Mesothelial cell of epicardium (in vitro differentiated cells): Measurements from ENCODE around the gene PDGFB. TPM values are rescaled to one million over a fixed set of nuclear protein-coding genes. Genes with fewer than 3 reads are reported as not detected.

Experiments
- DNase-seq, 2 experiments: peaks; one replicate each; pipeline ENCODE4 v3.0.0; 2021; ENCODE audit warnings: low spot score in 2 of 2; ENCODE audit not compliant: unreplicated experiment in 2 of 2
- H3K27ac Mint-ChIP-seq: 2 replicates; pipeline ENCODE4 v1.8.0; 2021; ENCODE audit warnings: mixed read lengths
- H3K27me3 Mint-ChIP-seq: 2 replicates; pipeline ENCODE4 v1.8.0; 2021; ENCODE audit warnings: low read depth, mixed read lengths
- H3K36me3 Mint-ChIP-seq: 2 replicates; pipeline ENCODE4 v1.8.0; 2021; ENCODE audit warnings: mixed read lengths
- H3K4me1 Mint-ChIP-seq: 2 replicates; pipeline ENCODE4 v1.8.0; 2021; ENCODE audit warnings: mixed read lengths
- H3K4me3 Mint-ChIP-seq: 2 replicates; pipeline ENCODE4 v1.8.0; 2021; ENCODE audit warnings: mild to moderate bottlenecking, moderate library complexity, mixed read lengths
- H3K9me3 Mint-ChIP-seq: 2 replicates; pipeline ENCODE4 v1.8.0; 2021; ENCODE audit warnings: mixed read lengths
- total RNA-seq: library from RNA; stranded (reverse); gene quantifications from 3 replicates; pipeline ENCODE4 v1.2.1, GENCODE V29; 2021
- TF ChIP-seq, protein P1 (sequence below): fragments of 200-600 bp; sonication (generic); IDR thresholded peaks from one replicate; pipeline ENCODE4 v1.5.0; 2021; ENCODE audit warnings: antibody characterized with exemption; ENCODE audit not compliant: unreplicated experiment

PDGFB gene
- total RNA-seq, 1 donor from 2014 or later = 14.7 TPM

DNA sequence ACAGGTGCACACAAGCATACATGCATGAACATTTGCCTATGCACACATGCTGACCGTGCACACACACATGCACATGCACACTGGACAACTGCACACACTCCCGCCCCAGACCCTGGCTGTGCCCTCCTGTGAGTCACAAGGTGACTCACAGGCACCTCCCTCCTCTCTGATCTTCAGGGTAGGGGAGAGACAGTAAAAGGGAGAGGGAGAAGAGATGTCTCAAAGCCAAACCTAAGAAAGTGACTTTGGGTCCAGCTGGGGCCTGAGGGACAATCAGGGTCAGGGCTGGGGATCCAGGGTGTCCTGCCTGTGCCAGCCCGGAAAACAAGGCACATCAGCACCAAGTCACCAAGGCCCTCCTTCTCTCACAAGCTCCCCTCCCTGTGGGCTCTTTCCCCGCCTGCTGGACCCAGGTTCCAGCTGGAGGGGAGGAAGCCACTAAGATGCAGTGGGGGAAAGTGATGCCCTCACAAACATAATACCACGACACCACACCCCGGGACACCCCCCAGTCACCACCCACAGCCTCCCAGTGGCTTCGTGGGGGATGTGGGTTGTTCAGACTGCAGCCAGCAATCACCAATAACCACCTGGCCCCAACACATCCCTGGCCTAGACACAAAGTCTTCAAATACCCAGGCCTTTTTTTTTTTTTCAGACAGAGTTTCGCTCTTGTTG is 39.3 kb downstream of the PDGFB start:
- Mint-ChIP-seq H3K9me3 (no peaks in the 10 kb centered on the region), H3K27me3 (no peaks in the 10 kb centered on the region), H3K36me3 (no peaks in the 10 kb centered on the region), H3K4me1 (no peaks in the 10 kb centered on the region), H3K27ac (no peak overlapping the region), H3K4me3 (no peak overlapping the region)
- TF ChIP-seq, protein P1, sequence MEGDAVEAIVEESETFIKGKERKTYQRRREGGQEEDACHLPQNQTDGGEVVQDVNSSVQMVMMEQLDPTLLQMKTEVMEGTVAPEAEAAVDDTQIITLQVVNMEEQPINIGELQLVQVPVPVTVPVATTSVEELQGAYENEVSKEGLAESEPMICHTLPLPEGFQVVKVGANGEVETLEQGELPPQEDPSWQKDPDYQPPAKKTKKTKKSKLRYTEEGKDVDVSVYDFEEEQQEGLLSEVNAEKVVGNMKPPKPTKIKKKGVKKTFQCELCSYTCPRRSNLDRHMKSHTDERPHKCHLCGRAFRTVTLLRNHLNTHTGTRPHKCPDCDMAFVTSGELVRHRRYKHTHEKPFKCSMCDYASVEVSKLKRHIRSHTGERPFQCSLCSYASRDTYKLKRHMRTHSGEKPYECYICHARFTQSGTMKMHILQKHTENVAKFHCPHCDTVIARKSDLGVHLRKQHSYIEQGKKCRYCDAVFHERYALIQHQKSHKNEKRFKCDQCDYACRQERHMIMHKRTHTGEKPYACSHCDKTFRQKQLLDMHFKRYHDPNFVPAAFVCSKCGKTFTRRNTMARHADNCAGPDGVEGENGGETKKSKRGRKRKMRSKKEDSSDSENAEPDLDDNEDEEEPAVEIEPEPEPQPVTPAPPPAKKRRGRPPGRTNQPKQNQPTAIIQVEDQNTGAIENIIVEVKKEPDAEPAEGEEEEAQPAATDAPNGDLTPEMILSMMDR = no peak
- DNase-seq = no peak

DNA sequence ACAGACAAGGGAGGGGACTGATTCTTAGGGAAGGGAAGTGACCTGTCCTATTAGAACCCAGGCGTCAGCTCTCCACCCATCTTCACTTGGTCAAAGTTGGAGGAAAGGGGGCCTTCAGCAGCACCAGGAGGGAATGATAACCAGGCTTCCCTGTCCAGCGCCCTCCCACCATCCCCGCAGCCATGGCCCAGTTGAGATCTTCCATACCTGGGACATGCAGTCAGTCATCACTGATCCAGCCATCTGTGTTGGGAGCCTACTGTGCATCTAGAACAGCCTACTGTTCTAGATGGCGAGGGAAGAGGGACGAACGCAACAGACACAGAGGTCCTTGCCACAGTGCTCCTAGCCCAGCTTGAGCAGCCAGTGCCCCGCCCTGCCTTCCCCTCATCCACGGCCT is 40.6 kb downstream of the PDGFB start:
- Mint-ChIP-seq H3K36me3 (no peaks in the 10 kb centered on the region), H3K4me1 (no peaks in the 10 kb centered on the region), H3K27ac (no peak overlapping the region), H3K4me3 (no peak overlapping the region), H3K9me3 (peaks cover 9% of the 10 kb centered on the region), H3K27me3 (no peaks in the 10 kb centered on the region)
- TF ChIP-seq, protein P1 = no peak
- no peak for DNase-seq

DNA sequence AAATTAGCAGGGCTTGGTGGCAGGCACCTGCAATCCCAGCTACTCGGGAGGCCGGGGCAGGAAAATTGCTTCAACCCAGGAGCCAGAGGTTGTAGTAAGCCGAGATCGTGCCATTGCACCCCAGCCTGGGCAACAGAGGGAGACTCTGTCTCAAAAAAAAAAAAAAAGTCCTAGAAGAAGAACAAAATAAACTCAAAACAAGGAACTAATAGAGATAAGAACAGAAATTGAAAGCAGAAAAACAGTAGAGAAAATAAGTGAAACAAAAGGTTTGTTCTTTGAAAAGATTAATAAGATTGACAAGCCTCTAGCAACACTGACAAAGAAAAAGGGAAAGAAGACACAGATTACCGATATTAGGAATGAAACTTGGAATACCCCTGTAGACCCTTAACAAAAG is 47.2 kb downstream of the PDGFB start:
- Mint-ChIP-seq H3K36me3 (peaks cover 3% of the 10 kb centered on the region), H3K27ac (no peak overlapping the region), H3K4me1 (no peaks in the 10 kb centered on the region), H3K4me3 (no peak overlapping the region), H3K9me3 (peaks cover 25% of the 10 kb centered on the region), H3K27me3 (no peaks in the 10 kb centered on the region)
- no peak for DNase-seq
- TF ChIP-seq, protein P1 = no peak

DNA sequence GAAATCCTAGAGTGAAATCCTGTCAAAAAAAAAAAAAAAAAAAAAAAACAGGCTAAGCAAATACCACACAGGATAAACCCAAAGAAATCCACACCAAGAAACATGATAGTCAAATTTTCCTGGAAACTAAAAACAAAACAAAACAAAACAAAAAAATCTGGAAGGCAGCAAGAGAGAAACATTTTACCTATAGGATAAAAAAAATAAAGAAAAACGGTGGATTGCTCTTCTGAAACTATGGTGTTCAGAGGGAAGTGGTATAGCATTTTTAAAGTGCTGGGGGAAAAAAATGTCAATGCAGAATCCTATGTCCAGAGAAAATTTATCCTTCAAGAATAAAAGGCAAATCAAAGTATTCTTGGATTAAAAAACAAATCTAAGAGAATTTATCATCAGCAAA is 50.7 kb downstream of the PDGFB start:
- Mint-ChIP-seq H3K9me3 (peaks cover 16% of the 10 kb centered on the region), H3K27me3 (no peaks in the 10 kb centered on the region), H3K4me3 (no peak overlapping the region), H3K27ac (no peak overlapping the region), H3K4me1 (no peaks in the 10 kb centered on the region), H3K36me3 (peaks cover 3% of the 10 kb centered on the region)
- no peak for DNase-seq
- TF ChIP-seq, protein P1 = no peak

DNA sequence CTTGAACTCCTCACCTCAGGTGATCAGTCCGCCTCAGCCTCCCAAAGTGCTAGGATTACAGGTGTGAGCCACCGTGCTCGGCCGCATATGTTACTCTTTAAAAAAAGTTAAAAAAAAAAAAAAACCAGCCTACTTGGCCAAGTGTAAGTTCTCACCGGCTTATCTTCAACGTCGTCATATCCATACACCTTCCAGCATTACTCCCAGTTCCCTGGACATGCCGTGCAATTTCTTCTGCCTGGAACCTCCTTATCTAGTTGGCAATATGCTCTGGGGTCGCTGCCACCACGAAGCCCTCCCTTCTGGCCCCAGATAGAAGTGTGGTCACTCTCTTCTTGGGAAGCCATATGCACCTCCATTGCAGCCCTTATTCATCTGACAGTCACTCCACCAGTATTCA is 56.0 kb downstream of the PDGFB start:
- Mint-ChIP-seq H3K4me3 (no peak overlapping the region), H3K36me3 (peaks cover 2% of the 10 kb centered on the region)
- no peak for DNase-seq

More for the DNA sequence above, 56.0 kb downstream of the PDGFB start:
- TF ChIP-seq, protein P1 = no peak
- H3K27me3 Mint-ChIP-seq = no peaks in the 10 kb centered on the region
- peaks cover 4% of the 10 kb centered on the region for H3K9me3 Mint-ChIP-seq
- no peaks in the 10 kb centered on the region for H3K4me1 Mint-ChIP-seq
- H3K27ac Mint-ChIP-seq = no peak overlapping the region
